Spleen (tissue), 7 donors: Measurements from ENCODE around the gene TRIO.

ENCODE experiments used
- CTCF ChIP-seq, 11 experiments: fragments of 200-600 bp in 7 of 11; fragments of 450-650 bp in 4 of 11; sonication (generic) in 4 of 11; IDR thresholded peaks in 8 of 11; conservative IDR thresholded peaks in 3 of 11; 1 replicate in 7 of 11; 2 replicates in 4 of 11; pipeline versions ENCODE4 v1.4.0 to v1.8.0; 2016 to 2021; ENCODE audit warnings: antibody characterized with exemption in 11 of 11, inconsistent platforms in 4 of 11, mild to moderate bottlenecking in 1 of 11
- POLR2A ChIP-seq, 3 donors: fragments of 450-650 bp; IDR thresholded peaks; one replicate each; pipeline ENCODE4 v1.5.1; 2017; ENCODE audit warnings: antibody characterized with exemption in 3 of 3, mild to moderate bottlenecking in 1 of 3
- POLR2AphosphoS5 ChIP-seq, 3 donors: sonication (generic); formaldehyde crosslinking; IDR thresholded peaks; one replicate each; pipeline ENCODE4 v1.5.1; 2017; ENCODE audit warnings: antibody characterized with exemption in 3 of 3
- donor health status: DM: no; HTN: no; CAD: no; lungs with moderate emphysema.
- donor health status: DM: no; HTN: no; CAD: no.
- donor health status: DM: no; HTN: no; CAD: no.

GRCh38 chr5:14210729-14211128, 67.6 kb downstream of the TRIO start:
- TF ChIP-seq CTCF (IDR thresholded peaks at IDR 0.05 in 8 of 11, conservative IDR thresholded peaks at IDR 0.05 in 3 of 11), result no peak
- no peak for TF ChIP-seq POLR2A (IDR thresholded peaks at IDR 0.05)
- no peak for TF ChIP-seq POLR2AphosphoS5 (IDR thresholded peaks at IDR 0.05)
